B cell (primary cell): Measurements from ENCODE around the gene LSM12. TPM values are rescaled to one million over a fixed set of nuclear protein-coding genes. Genes with fewer than 3 reads are reported as not detected.
"Not testable (repeated sequence)": the region's sequence is repeated elsewhere in the genome, so short reads cannot be mapped to it uniquely, and the experiment has no call there.

Experiments
- ATAC-seq: fragments of 200-7000 bp; cut with Tn5 transposase; one replicate; pipeline ENCODE4 v1.10.0; 2021; ENCODE audit warnings: low read depth, mild to moderate bottlenecking, moderate number of reproducible peaks, moderate library complexity
- CTCF ChIA-PET: fragments of 350-600 bp; sonication (Branson Sonifier 250); formaldehyde crosslinking; loops from one replicate; lab custom pipeline; 2021; ENCODE audit warnings: antibody characterized with exemption, inconsistent platforms; lab: Charles Lee
- POLR2A ChIA-PET: fragments of 350-600 bp; sonication (Branson Sonifier 250); formaldehyde crosslinking; loops from one replicate; lab custom pipeline; 2021; ENCODE audit warnings: antibody characterized with exemption; lab: Charles Lee
- DNase-seq: peaks from one replicate; pipeline ENCODE4 v3.0.0; 2013
- H2AFZ ChIP-seq: 2 replicates; pipeline ENCODE4 v1.6.1; 2012; ENCODE audit warnings: mild to moderate bottlenecking, low read depth, low read length; ENCODE audit not compliant: insufficient read depth, poor library complexity, severe bottlenecking
- H3K27ac ChIP-seq, 2 donors: 1 replicate in 1 of 2; 2 replicates in 1 of 2; pipeline ENCODE4 v1.5.1; 2012 to 2013; ENCODE audit warnings: low read length in 2 of 2, mild to moderate bottlenecking in 2 of 2, moderate library complexity in 1 of 2
- H3K27me3 ChIP-seq, 4 experiments: fragments of 200-600 bp in 1 of 4; sonication (generic) in 1 of 4; replicated peaks in 1 of 4; 1 replicate in 2 of 4; 2 replicates in 2 of 4; pipeline versions ENCODE4 v1.6.1 to v1.7.0; 2013 to 2016; ENCODE audit warnings: low read length in 3 of 4, mild to moderate bottlenecking in 2 of 4, mixed read lengths in 1 of 4, moderate library complexity in 1 of 4; ENCODE audit not compliant: insufficient read depth in 4 of 4, control insufficient read depth in 3 of 4; ENCODE audit errors: control extremely low read depth in 1 of 4
- H3K36me3 ChIP-seq, 2 experiments: replicated peaks in 1 of 2; 1 replicate in 1 of 2; 2 replicates in 1 of 2; pipeline versions ENCODE4 v1.6.1 to v1.7.1; 2013; ENCODE audit warnings: low read length in 1 of 2; ENCODE audit not compliant: insufficient read depth in 2 of 2, control insufficient read depth in 1 of 2; ENCODE audit errors: control extremely low read depth in 1 of 2, extremely low read depth in 1 of 2
- H3K4me1 ChIP-seq, 2 donors: fragments of 200-600 bp in 1 of 2; sonication (generic) in 1 of 2; 1 replicate in 1 of 2; 2 replicates in 1 of 2; pipeline versions ENCODE4 v1.5.1 to v1.6.1; 2013 to 2017; ENCODE audit warnings: low read length in 2 of 2; ENCODE audit not compliant: control insufficient read depth in 2 of 2, insufficient read depth in 2 of 2
- H3K4me2 ChIP-seq: replicated peaks from 2 replicates; pipeline ENCODE3; 2012; ENCODE audit warnings: mild to moderate bottlenecking, low read depth, low read length; ENCODE audit not compliant: poor library complexity, severe bottlenecking
- H3K4me3 ChIP-seq, 5 experiments: fragments of 200-600 bp in 1 of 5; sonication (generic) in 1 of 5; 1 replicate in 3 of 5; 2 replicates in 2 of 5; pipeline versions ENCODE4 v1.5.1 to v1.7.0; 2011 to 2016; ENCODE audit warnings: low read length in 4 of 5, mild to moderate bottlenecking in 4 of 5, low read depth in 2 of 5, control low read depth in 1 of 5, moderate library complexity in 1 of 5; ENCODE audit not compliant: insufficient read depth in 1 of 5; ENCODE audit errors: control extremely low read depth in 1 of 5, extremely low read depth in 1 of 5
- H3K79me2 ChIP-seq: fragments of 200-600 bp; sonication (generic); one replicate; pipeline ENCODE4 v1.6.0; 2016; ENCODE audit warnings: low read length; ENCODE audit not compliant: control insufficient read depth, insufficient read depth
- H3K9ac ChIP-seq: fragments of 200-600 bp; sonication (generic); 2 replicates; pipeline ENCODE4 v1.6.1; 2017; ENCODE audit warnings: mild to moderate bottlenecking, low read length, moderate library complexity
- H3K9me3 ChIP-seq, 3 donors: one replicate each; pipeline versions ENCODE4 v1.6.1 to v1.7.1; 2013; ENCODE audit warnings: low read length in 2 of 3; ENCODE audit not compliant: control insufficient read depth in 2 of 3, insufficient read depth in 1 of 3; ENCODE audit errors: control extremely low read depth in 1 of 3
- H4K20me1 ChIP-seq: 2 replicates; pipeline ENCODE4 v1.6.0; 2012; ENCODE audit warnings: mild to moderate bottlenecking, low read length; ENCODE audit not compliant: insufficient read depth, control insufficient read depth, poor library complexity, severe bottlenecking
- H3K27ac Mint-ChIP-seq: one replicate; pipeline ENCODE4 v1.8.0; 2021; ENCODE audit warnings: mixed read lengths
- H3K27me3 Mint-ChIP-seq: one replicate; pipeline ENCODE4 v1.8.0; 2021; ENCODE audit warnings: mixed read lengths
- H3K4me1 Mint-ChIP-seq: one replicate; pipeline ENCODE4 v1.8.0; 2021; ENCODE audit warnings: mixed read lengths
- H3K4me3 Mint-ChIP-seq: one replicate; pipeline ENCODE4 v1.8.0; 2021; ENCODE audit warnings: mixed read lengths
- H3K9me3 Mint-ChIP-seq: one replicate; pipeline ENCODE4 v1.8.0; 2022; ENCODE audit warnings: mixed read lengths; ENCODE audit not compliant: insufficient read depth
- EZH2 ChIP-seq: IDR thresholded peaks from 2 replicates; pipeline ENCODE4 v1.6.1; 2012; ENCODE audit warnings: borderline replicate concordance, low read depth, mild to moderate bottlenecking, moderate library complexity, low read length; ENCODE audit not compliant: insufficient read depth, poor library complexity, severe bottlenecking
- WGBS: methylation state at CpG from one replicate; pipeline ENCODE4 v1.1.5; 2013; ENCODE audit warnings: missing lambda C conversion rate; ENCODE audit not compliant: insufficient coverage; 5-methylcytosine and 5-hydroxymethylcytosine counted together
- intact Hi-C: fragments of 100-400 bp; cut with micrococcal nuclease; formaldehyde crosslinking; loops from one replicate; pipeline ENCODE4 v1.10.0; 2022
- polyA plus RNA-seq: library from polyadenylated mRNA; depleted of rRNA; stranded (reverse); fragments of >200 nt; gene quantifications from 2 replicates; pipeline ENCODE4 v1.2.3, GENCODE V29; 2012
- total RNA-seq, 2 donors: library from RNA; stranded (reverse); fragments of 120-200 nt in 1 of 2; gene quantifications; 1 replicate in 1 of 2; 2 replicates in 1 of 2; pipeline versions ENCODE4 v1.2.3 to v1.2.4, GENCODE V29; 2013 to 2022
- TF ChIP-seq, protein P1 (sequence below): fragments of 200-600 bp; IDR thresholded peaks from one replicate; pipeline ENCODE4 v1.8.0; 2022; ENCODE audit warnings: antibody characterized with exemption, mild to moderate bottlenecking

Gene LSM12
- total and polyA plus RNA-seq, 2 donors (not counting 1 experiment from before 2014, with no cell fraction given) = 16.8 to 31.2 TPM

- 96% methylated on average over 13 of the region's 16 CpGs for WGBS
- no peak for ATAC-seq
- no peak overlapping the region for H3K4me2 ChIP-seq
Observed at GRCh38 chr17:44102849-44103622, 36.6 kb upstream of the LSM12 start.

GRCh38 chr17:44101858-44102257, 35.4 kb upstream of the LSM12 start:
- H4K20me1 ChIP-seq = peaks cover 65% of the 10 kb centered on the region
- H3K27ac Mint-ChIP-seq, H2AFZ ChIP-seq, H3K4me3 Mint-ChIP-seq, H3K27me3 ChIP-seq, H3K9me3 ChIP-seq, H3K4me3 ChIP-seq, DNase-seq, H3K9me3 Mint-ChIP-seq, H3K4me2 ChIP-seq, H3K27ac ChIP-seq, H3K9ac ChIP-seq, ATAC-seq, H3K27me3 Mint-ChIP-seq, intact Hi-C loops, H3K4me1 Mint-ChIP-seq, H3K4me1 ChIP-seq: not testable (repeated sequence)
- peaks cover 22% of the 10 kb centered on the region for H3K79me2 ChIP-seq
- ChIA-PET POLR2A (interaction anchor here (0.7 kb wide), 2 partner anchors 10 to 31 kb away, joined by 3 to 5 read pairs; no protein-coding TSS in a partner anchor), CTCF (interaction anchor here (1.8 kb wide), 1 partner anchor 22 kb away, joined by 4 read pairs; the partner anchor contains the start of gene HDAC5)
- 83% methylated on average over 1 of the region's 6 CpGs for whole genome bisulfite sequencing
- H3K36me3 ChIP-seq = peaks cover 4 to 19% of the 10 kb centered on the region in 2 experiments

More at GRCh38 chr17:44102849-44103622, 36.6 kb upstream of the LSM12 start:
- H2AFZ ChIP-seq = no peak overlapping the region
- DNase-seq = no peak
- no peak overlapping the region for H3K27ac Mint-ChIP-seq
- intact Hi-C loops = no loop called here
- H3K9me3 ChIP-seq = no peaks in the 10 kb centered on the region
- ChIA-PET CTCF (interaction anchor here (1.7 to 1.8 kb wide), 2 partner anchors 13 to 20 kb away, joined by 4 to 8 read pairs; partner anchors contain the start of gene HDAC5), POLR2A (no interaction called here)
- no peaks in the 10 kb centered on the region for H3K27me3 Mint-ChIP-seq
- no peaks in the 10 kb centered on the region for H3K9me3 Mint-ChIP-seq
- H3K9ac ChIP-seq = no peak overlapping the region
- no peak overlapping the region for H3K27ac ChIP-seq
- TF ChIP-seq, protein P1, sequence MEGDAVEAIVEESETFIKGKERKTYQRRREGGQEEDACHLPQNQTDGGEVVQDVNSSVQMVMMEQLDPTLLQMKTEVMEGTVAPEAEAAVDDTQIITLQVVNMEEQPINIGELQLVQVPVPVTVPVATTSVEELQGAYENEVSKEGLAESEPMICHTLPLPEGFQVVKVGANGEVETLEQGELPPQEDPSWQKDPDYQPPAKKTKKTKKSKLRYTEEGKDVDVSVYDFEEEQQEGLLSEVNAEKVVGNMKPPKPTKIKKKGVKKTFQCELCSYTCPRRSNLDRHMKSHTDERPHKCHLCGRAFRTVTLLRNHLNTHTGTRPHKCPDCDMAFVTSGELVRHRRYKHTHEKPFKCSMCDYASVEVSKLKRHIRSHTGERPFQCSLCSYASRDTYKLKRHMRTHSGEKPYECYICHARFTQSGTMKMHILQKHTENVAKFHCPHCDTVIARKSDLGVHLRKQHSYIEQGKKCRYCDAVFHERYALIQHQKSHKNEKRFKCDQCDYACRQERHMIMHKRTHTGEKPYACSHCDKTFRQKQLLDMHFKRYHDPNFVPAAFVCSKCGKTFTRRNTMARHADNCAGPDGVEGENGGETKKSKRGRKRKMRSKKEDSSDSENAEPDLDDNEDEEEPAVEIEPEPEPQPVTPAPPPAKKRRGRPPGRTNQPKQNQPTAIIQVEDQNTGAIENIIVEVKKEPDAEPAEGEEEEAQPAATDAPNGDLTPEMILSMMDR = no peak
- no peak for TF ChIP-seq EZH2
- H4K20me1 ChIP-seq = peaks cover 67% of the 10 kb centered on the region
- H3K4me1 Mint-ChIP-seq = peaks cover 8% of the 10 kb centered on the region
- no peaks in the 10 kb centered on the region for H3K4me1 ChIP-seq
- no peak overlapping the region for H3K4me3 Mint-ChIP-seq
- peaks cover 30% of the 10 kb centered on the region for H3K79me2 ChIP-seq
- no peaks in the 10 kb centered on the region for H3K27me3 ChIP-seq
- no peak overlapping the region for H3K4me3 ChIP-seq
- peaks cover 6 to 26% of the 10 kb centered on the region in 2 experiments for H3K36me3 ChIP-seq
